WTC11 (cell line): ENCODE results near the gene PIKFYVE. TPM values are rescaled to one million over a fixed set of nuclear protein-coding genes. Genes with fewer than 3 reads are reported as not detected.

Source experiments
- ATAC-seq: fragments of 200-7000 bp; cut with Tn5 transposase; 2 replicates; pipeline ENCODE4 v1.10.0; 2021; ENCODE audit warnings: mild to moderate bottlenecking, moderate library complexity
- CTCF ChIA-PET: fragments of 300-600 bp; sonication (Branson Sonifier 250); formaldehyde crosslinking; loops from one replicate; lab custom pipeline; 2021; ENCODE audit warnings: antibody characterized with exemption; lab: Charles Lee
- POLR2A ChIA-PET: fragments of 350-600 bp; sonication (Branson Sonifier 250); formaldehyde crosslinking; loops from one replicate; lab custom pipeline; 2021; ENCODE audit warnings: antibody characterized with exemption; lab: Charles Lee
- DNase-seq: peaks from one replicate; pipeline ENCODE4 v3.0.0; 2021; ENCODE audit warnings: low spot score
- H3K27ac Mint-ChIP-seq: 2 replicates; pipeline ENCODE4 v1.8.0; 2021; ENCODE audit warnings: mixed read lengths
- H3K27me3 Mint-ChIP-seq: 2 replicates; pipeline ENCODE4 v1.8.0; 2021; ENCODE audit warnings: low read depth, mild to moderate bottlenecking, moderate library complexity, mixed read lengths
- H3K36me3 Mint-ChIP-seq: 2 replicates; pipeline ENCODE4 v1.8.0; 2021; ENCODE audit warnings: mixed read lengths
- H3K4me1 Mint-ChIP-seq: 2 replicates; pipeline ENCODE4 v1.8.0; 2022; ENCODE audit warnings: mixed read lengths
- H3K4me3 Mint-ChIP-seq: 2 replicates; pipeline ENCODE4 v1.8.0; 2021; ENCODE audit warnings: mild to moderate bottlenecking, moderate library complexity, mixed read lengths
- H3K9me3 Mint-ChIP-seq: 2 replicates; pipeline ENCODE4 v1.8.0; 2021; ENCODE audit warnings: mixed read lengths
- ARID4B ChIP-seq: sonication (generic); formaldehyde crosslinking; IDR thresholded peaks from 2 replicates; pipeline ENCODE4 v1.8.0; 2023; ENCODE audit warnings: missing genetic modification reagents, mild to moderate bottlenecking, borderline replicate concordance
- CBFB ChIP-seq: sonication (generic); formaldehyde crosslinking; IDR thresholded peaks from 2 replicates; pipeline ENCODE4 v1.8.1; 2022; ENCODE audit warnings: mild to moderate bottlenecking, low read depth, missing genetic modification reagents
- CDX4 ChIP-seq: fragments of 250-450 bp; sonication (Bioruptor Pico); IDR thresholded peaks from 2 replicates; pipeline ENCODE4 v1.9.0; 2021; ENCODE audit warnings: moderate library complexity, mild to moderate bottlenecking, inconsistent platforms, borderline replicate concordance
- ELF4 ChIP-seq: sonication (generic); formaldehyde crosslinking; IDR thresholded peaks from 2 replicates; pipeline ENCODE4 v1.8.1; 2022; ENCODE audit warnings: low read depth, mild to moderate bottlenecking, moderate library complexity, missing genetic modification reagents
- EMX1 ChIP-seq: fragments of 250-450 bp; sonication (Bioruptor Pico); IDR thresholded peaks from 2 replicates; pipeline ENCODE4 v1.8.0; 2021; ENCODE audit warnings: mild to moderate bottlenecking
- ESRRA ChIP-seq: sonication (generic); formaldehyde crosslinking; IDR thresholded peaks from 2 replicates; pipeline ENCODE4 v1.8.1; 2022; ENCODE audit warnings: mild to moderate bottlenecking, missing genetic modification reagents, borderline replicate concordance
- ETV6 ChIP-seq: sonication (generic); formaldehyde crosslinking; IDR thresholded peaks from 2 replicates; pipeline ENCODE4 v1.8.1; 2022; ENCODE audit warnings: mild to moderate bottlenecking, missing genetic modification reagents
- GTF2I ChIP-seq: fragments of 250-450 bp; sonication (Bioruptor Pico); conservative IDR thresholded peaks from 2 replicates; pipeline ENCODE4 v1.4.0; 2021; ENCODE audit warnings: mild to moderate bottlenecking
- NFE2L1 ChIP-seq: sonication (generic); formaldehyde crosslinking; IDR thresholded peaks from 2 replicates; pipeline ENCODE4 v1.8.1; 2023; ENCODE audit warnings: missing genetic modification reagents
- NR3C1 ChIP-seq: sonication (generic); formaldehyde crosslinking; conservative IDR thresholded peaks from 2 replicates; pipeline ENCODE4 v1.8.1; 2023; ENCODE audit warnings: low read depth, mild to moderate bottlenecking, missing genetic modification reagents
- OVOL2 ChIP-seq: fragments of 250-450 bp; sonication (Bioruptor Pico); IDR thresholded peaks from 2 replicates; pipeline ENCODE4 v1.9.0; 2021; ENCODE audit warnings: mild to moderate bottlenecking, borderline replicate concordance
- SMAD4 ChIP-seq: sonication (generic); formaldehyde crosslinking; IDR thresholded peaks from 2 replicates; pipeline ENCODE4 v1.8.0; 2022; ENCODE audit warnings: mild to moderate bottlenecking, missing genetic modification reagents
- SP1 ChIP-seq: sonication (generic); formaldehyde crosslinking; conservative IDR thresholded peaks from 2 replicates; pipeline ENCODE4 v1.8.1; 2022; ENCODE audit warnings: missing genetic modification reagents
- TCF7 ChIP-seq: sonication (generic); formaldehyde crosslinking; IDR thresholded peaks from 2 replicates; pipeline ENCODE4 v1.8.0; 2022; ENCODE audit warnings: mild to moderate bottlenecking, low read depth, missing genetic modification reagents, moderate library complexity
- ZNF121 ChIP-seq: sonication (generic); formaldehyde crosslinking; IDR thresholded peaks from 2 replicates; pipeline ENCODE4 v1.8.0; 2023; ENCODE audit warnings: missing genetic modification reagents
- ZNF138 ChIP-seq: sonication (generic); formaldehyde crosslinking; conservative IDR thresholded peaks from 2 replicates; pipeline ENCODE4 v1.8.1; 2022; ENCODE audit warnings: mild to moderate bottlenecking, moderate library complexity, missing genetic modification reagents
- ZNF396 ChIP-seq: fragments of 250-450 bp; sonication (Bioruptor Pico); IDR thresholded peaks from 2 replicates; pipeline ENCODE4 v1.8.0; 2021; ENCODE audit warnings: mild to moderate bottlenecking, moderate library complexity, borderline replicate concordance
- total RNA-seq: library from RNA; stranded (reverse); gene quantifications from 3 replicates; pipeline ENCODE4 v1.2.3, GENCODE V29; 2021
- TF ChIP-seq, protein P1 (sequence below): fragments of 250-450 bp; sonication (Bioruptor Pico); IDR thresholded peaks from 2 replicates; pipeline ENCODE4 v1.9.0; 2021; ENCODE audit warnings: mild to moderate bottlenecking
- TF ChIP-seq, protein P2 (sequence below): sonication (generic); formaldehyde crosslinking; IDR thresholded peaks from 2 replicates; pipeline ENCODE4 v1.8.0; 2023; ENCODE audit warnings: missing genetic modification reagents
- TF ChIP-seq, protein P3 (sequence below): fragments of 250-450 bp; sonication (Bioruptor Pico); IDR thresholded peaks from 2 replicates; pipeline ENCODE4 v1.9.0; 2021; ENCODE audit warnings: mild to moderate bottlenecking, borderline replicate concordance
- TF ChIP-seq, protein P4 (sequence below): sonication (generic); formaldehyde crosslinking; IDR thresholded peaks from 2 replicates; pipeline ENCODE4 v1.8.1; 2022; ENCODE audit warnings: low read depth, mild to moderate bottlenecking, moderate library complexity, missing genetic modification reagents, borderline replicate concordance

PIKFYVE gene
- total RNA-seq, 1 experiment from 2014 or later: 36.1 TPM

DNA sequence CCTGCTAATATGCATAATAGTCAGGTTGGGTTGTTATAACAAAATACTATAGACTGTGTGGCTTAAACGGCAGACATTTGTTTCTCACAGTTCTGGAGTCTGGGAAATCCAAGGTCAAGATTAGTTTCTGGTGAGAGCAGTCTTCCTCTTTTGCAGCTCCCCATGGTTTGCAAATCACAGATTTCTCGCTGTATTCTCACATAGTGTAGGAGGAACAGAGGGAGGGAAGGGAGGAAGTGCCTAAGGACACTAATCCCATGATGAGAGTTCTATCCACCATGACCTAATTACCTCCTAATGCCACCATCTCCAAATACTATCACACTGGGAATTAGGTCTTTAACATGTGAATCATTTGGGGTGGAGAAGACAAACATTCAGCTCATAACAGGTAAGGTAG, 120.5 kb downstream of the PIKFYVE start (continued):
- TF ChIP-seq, protein P1, sequence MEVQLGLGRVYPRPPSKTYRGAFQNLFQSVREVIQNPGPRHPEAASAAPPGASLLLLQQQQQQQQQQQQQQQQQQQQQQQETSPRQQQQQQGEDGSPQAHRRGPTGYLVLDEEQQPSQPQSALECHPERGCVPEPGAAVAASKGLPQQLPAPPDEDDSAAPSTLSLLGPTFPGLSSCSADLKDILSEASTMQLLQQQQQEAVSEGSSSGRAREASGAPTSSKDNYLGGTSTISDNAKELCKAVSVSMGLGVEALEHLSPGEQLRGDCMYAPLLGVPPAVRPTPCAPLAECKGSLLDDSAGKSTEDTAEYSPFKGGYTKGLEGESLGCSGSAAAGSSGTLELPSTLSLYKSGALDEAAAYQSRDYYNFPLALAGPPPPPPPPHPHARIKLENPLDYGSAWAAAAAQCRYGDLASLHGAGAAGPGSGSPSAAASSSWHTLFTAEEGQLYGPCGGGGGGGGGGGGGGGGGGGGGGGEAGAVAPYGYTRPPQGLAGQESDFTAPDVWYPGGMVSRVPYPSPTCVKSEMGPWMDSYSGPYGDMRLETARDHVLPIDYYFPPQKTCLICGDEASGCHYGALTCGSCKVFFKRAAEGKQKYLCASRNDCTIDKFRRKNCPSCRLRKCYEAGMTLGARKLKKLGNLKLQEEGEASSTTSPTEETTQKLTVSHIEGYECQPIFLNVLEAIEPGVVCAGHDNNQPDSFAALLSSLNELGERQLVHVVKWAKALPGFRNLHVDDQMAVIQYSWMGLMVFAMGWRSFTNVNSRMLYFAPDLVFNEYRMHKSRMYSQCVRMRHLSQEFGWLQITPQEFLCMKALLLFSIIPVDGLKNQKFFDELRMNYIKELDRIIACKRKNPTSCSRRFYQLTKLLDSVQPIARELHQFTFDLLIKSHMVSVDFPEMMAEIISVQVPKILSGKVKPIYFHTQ (CRISPR knock-in tag): no peak
- TF ChIP-seq EMX1 (CRISPR knock-in tag) (no peak), ARID4B (no peak), CDX4 (no peak), ESRRA (CRISPR knock-in tag) (no peak), CBFB (CRISPR knock-in tag) (no peak), NFE2L1 (CRISPR knock-in tag) (no peak), SP1 (CRISPR knock-in tag) (no peak), NR3C1 (CRISPR knock-in tag) (no peak), SMAD4 (CRISPR knock-in tag) (no peak)
- TF ChIP-seq, protein P2, sequence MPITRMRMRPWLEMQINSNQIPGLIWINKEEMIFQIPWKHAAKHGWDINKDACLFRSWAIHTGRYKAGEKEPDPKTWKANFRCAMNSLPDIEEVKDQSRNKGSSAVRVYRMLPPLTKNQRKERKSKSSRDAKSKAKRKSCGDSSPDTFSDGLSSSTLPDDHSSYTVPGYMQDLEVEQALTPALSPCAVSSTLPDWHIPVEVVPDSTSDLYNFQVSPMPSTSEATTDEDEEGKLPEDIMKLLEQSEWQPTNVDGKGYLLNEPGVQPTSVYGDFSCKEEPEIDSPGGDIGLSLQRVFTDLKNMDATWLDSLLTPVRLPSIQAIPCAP (CRISPR knock-in tag): no peak

DNA sequence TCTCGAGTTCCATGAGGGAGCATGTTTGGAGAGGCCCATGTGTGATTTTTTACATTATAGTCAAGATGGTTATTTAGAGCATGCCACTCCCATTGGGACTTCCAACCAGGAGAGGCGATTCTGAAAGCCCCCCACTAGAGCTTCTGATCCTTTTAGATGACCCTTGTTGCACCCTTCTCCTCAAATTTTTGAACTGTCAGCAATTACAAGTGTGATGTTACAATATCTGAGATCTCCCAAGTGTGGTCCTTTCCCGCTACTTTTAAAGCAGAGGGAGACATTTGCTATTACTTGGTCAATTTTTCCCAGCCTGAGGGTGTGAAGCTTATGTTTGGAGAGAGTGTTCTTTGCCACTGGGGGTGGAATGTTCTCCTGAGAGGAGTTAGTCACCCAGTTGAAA, 123.9 kb downstream of the PIKFYVE start:
- no peak overlapping the region for H3K4me3 Mint-ChIP-seq
- ChIA-PET POLR2A (no interaction called here), CTCF (no interaction called here)
- peaks cover 17% of the 10 kb centered on the region for H3K36me3 Mint-ChIP-seq
- H3K27me3 Mint-ChIP-seq: no peaks in the 10 kb centered on the region; the same call in 1 of the 2 replicates
- DNase-seq: no peak
- peaks cover 21% of the 10 kb centered on the region for H3K9me3 Mint-ChIP-seq
- H3K4me1 Mint-ChIP-seq: no peaks in the 10 kb centered on the region
- H3K27ac Mint-ChIP-seq: no peak overlapping the region
- TF ChIP-seq, protein P3, sequence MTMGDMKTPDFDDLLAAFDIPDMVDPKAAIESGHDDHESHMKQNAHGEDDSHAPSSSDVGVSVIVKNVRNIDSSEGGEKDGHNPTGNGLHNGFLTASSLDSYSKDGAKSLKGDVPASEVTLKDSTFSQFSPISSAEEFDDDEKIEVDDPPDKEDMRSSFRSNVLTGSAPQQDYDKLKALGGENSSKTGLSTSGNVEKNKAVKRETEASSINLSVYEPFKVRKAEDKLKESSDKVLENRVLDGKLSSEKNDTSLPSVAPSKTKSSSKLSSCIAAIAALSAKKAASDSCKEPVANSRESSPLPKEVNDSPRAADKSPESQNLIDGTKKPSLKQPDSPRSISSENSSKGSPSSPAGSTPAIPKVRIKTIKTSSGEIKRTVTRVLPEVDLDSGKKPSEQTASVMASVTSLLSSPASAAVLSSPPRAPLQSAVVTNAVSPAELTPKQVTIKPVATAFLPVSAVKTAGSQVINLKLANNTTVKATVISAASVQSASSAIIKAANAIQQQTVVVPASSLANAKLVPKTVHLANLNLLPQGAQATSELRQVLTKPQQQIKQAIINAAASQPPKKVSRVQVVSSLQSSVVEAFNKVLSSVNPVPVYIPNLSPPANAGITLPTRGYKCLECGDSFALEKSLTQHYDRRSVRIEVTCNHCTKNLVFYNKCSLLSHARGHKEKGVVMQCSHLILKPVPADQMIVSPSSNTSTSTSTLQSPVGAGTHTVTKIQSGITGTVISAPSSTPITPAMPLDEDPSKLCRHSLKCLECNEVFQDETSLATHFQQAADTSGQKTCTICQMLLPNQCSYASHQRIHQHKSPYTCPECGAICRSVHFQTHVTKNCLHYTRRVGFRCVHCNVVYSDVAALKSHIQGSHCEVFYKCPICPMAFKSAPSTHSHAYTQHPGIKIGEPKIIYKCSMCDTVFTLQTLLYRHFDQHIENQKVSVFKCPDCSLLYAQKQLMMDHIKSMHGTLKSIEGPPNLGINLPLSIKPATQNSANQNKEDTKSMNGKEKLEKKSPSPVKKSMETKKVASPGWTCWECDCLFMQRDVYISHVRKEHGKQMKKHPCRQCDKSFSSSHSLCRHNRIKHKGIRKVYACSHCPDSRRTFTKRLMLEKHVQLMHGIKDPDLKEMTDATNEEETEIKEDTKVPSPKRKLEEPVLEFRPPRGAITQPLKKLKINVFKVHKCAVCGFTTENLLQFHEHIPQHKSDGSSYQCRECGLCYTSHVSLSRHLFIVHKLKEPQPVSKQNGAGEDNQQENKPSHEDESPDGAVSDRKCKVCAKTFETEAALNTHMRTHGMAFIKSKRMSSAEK (CRISPR knock-in tag): no peak
- TF ChIP-seq ZNF396 (CRISPR knock-in tag) (no peak), GTF2I (no peak), ELF4 (CRISPR knock-in tag) (no peak), TCF7 (CRISPR knock-in tag) (no peak), ETV6 (no peak), ZNF138 (CRISPR knock-in tag) (no peak), OVOL2 (no peak), ZNF121 (CRISPR knock-in tag) (no peak)
- TF ChIP-seq, protein P4, sequence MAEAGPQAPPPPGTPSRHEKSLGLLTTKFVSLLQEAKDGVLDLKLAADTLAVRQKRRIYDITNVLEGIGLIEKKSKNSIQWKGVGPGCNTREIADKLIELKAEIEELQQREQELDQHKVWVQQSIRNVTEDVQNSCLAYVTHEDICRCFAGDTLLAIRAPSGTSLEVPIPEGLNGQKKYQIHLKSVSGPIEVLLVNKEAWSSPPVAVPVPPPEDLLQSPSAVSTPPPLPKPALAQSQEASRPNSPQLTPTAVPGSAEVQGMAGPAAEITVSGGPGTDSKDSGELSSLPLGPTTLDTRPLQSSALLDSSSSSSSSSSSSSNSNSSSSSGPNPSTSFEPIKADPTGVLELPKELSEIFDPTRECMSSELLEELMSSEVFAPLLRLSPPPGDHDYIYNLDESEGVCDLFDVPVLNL (CRISPR knock-in tag): no peak
- TF ChIP-seq, protein P2 (CRISPR knock-in tag): no peak
- no peak for ATAC-seq
